NCI-H1105 treated with DMSO at 0.1 percent for 48 hours (cell line): ENCODE measurements around the gene KLF5.
"Not testable (repeated sequence)": the region's sequence is repeated elsewhere in the genome, so short reads cannot be mapped to it uniquely, and the experiment has no call there.

ENCODE experiments used
- DNase-seq: peaks from one replicate; lab custom pipeline; 2025; lab: John Stamatoyannopoulos, UW

KLF5 gene

GRCh38 chr13:73088332-73088935 lies 29.6 kb downstream of the KLF5 start:
- DNase-seq = no peak

GRCh38 chr13:73089213-73089612 lies 30.4 kb downstream of the KLF5 start:
- no peak for DNase-seq

GRCh38 chr13:73090116-73090822 lies 31.5 kb downstream of the KLF5 start:
- no peak for DNase-seq

GRCh38 chr13:73090823-73091187 lies 32.0 kb downstream of the KLF5 start:
- DNase-seq = no peak

GRCh38 chr13:73092829-73093228 lies 34.0 kb downstream of the KLF5 start:
- DNase-seq = no peak

GRCh38 chr13:73096173-73096572 lies 37.4 kb downstream of the KLF5 start:
- no peak for DNase-seq

- no peak for DNase-seq
Measured at GRCh38 chr13:73096638-73097037, 37.8 kb downstream of the KLF5 start.

GRCh38 chr13:73100781-73101180 lies 42.0 kb downstream of the KLF5 start:
- not testable (repeated sequence) for DNase-seq

- no peak for DNase-seq
Measured at GRCh38 chr13:73101351-73102007, 42.7 kb downstream of the KLF5 start.

GRCh38 chr13:73103238-73103637 lies 44.4 kb downstream of the KLF5 start:
- DNase-seq = no peak

- no peak for DNase-seq
Measured at GRCh38 chr13:73106513-73107178, 47.8 kb downstream of the KLF5 start.

- DNase-seq = no peak
Measured at GRCh38 chr13:73107481-73107880, 48.7 kb downstream of the KLF5 start.

GRCh38 chr13:73107970-73108369 lies 49.2 kb downstream of the KLF5 start:
- no peak for DNase-seq

GRCh38 chr13:73109288-73109899 lies 50.6 kb downstream of the KLF5 start:
- DNase-seq = no peak

GRCh38 chr13:73109969-73110368 lies 51.2 kb downstream of the KLF5 start:
- DNase-seq = no peak

- no peak for DNase-seq
Measured at GRCh38 chr13:73110814-73111213, 52.0 kb downstream of the KLF5 start.

GRCh38 chr13:73111331-73111730 lies 52.5 kb downstream of the KLF5 start:
- no peak for DNase-seq

- no peak for DNase-seq
Measured at GRCh38 chr13:73119612-73120011, 60.8 kb downstream of the KLF5 start.
